ENCODE data around the gene CLEC16A.

The CLEC16A gene

GRCh38 chr16:10984509-10984908, 40.1 kb downstream of the CLEC16A start:
- POLR2A ChIA-PET (ENCODE audit: low non-redundant PET), result interaction anchor here (1.1 kb wide), 1 partner anchor 272 kb away, joined by 4 read pairs; the partner anchor contains the start of gene SOCS1

GRCh38 chr16:10987361-10988163, 43.2 kb downstream of the CLEC16A start:
- CTCF ChIA-PET, result interaction anchor here (0.6 to 0.9 kb wide), 2 partner anchors 17 to 134 kb away, joined by 4 read pairs; no protein-coding TSS in a partner anchor
- POLR2A ChIA-PET (ENCODE audit: low non-redundant PET), result no interaction called here
- H3K27ac ChIP-seq, result no peak overlapping the region
- no peak for DNase-seq (ENCODE audit: low spot score)
- no peak for TF ChIP-seq CTCF (conservative IDR thresholded peaks at IDR 0.05; ENCODE audit: low read depth)

More at GRCh38 chr16:10984509-10984908, 40.1 kb downstream of the CLEC16A start:
- no peak for DNase-seq (ENCODE audit: low spot score)
- CTCF ChIA-PET, result interaction anchor here (0.6 to 0.8 kb wide), 4 partner anchors 13 to 403 kb away, joined by 3 read pairs; no protein-coding TSS in a partner anchor
- TF ChIP-seq CTCF (conservative IDR thresholded peaks at IDR 0.05; ENCODE audit: low read depth), result no peak
- no peak overlapping the region for H3K27ac ChIP-seq

GRCh38 chr16:10988164-10988803, 43.9 kb downstream of the CLEC16A start:
- H3K27ac ChIP-seq, result no peak overlapping the region
- CTCF ChIA-PET, result no interaction called here
- POLR2A ChIA-PET (ENCODE audit: low non-redundant PET), result no interaction called here
- TF ChIP-seq CTCF (conservative IDR thresholded peaks at IDR 0.05; ENCODE audit: low read depth), result no peak
- DNase-seq (ENCODE audit: low spot score), result no peak

- CTCF ChIA-PET, result interaction anchor here (0.5 to 0.6 kb wide), 2 partner anchors 229 to 269 kb away, joined by 3 to 4 read pairs; no protein-coding TSS in a partner anchor
- no peak for TF ChIP-seq CTCF (conservative IDR thresholded peaks at IDR 0.05; ENCODE audit: low read depth)
- no peak for DNase-seq (ENCODE audit: low spot score)
- no peak overlapping the region for H3K27ac ChIP-seq
- POLR2A ChIA-PET (ENCODE audit: low non-redundant PET), result no interaction called here
These were observed 44.5 kb downstream of the CLEC16A start for GRCh38 chr16:10988879-10989278.

GRCh38 chr16:10989559-10989958, 45.2 kb downstream of the CLEC16A start:
- POLR2A ChIA-PET (ENCODE audit: low non-redundant PET), result no interaction called here

More at GRCh38 chr16:10989559-10989958, 45.2 kb downstream of the CLEC16A start:
- H3K27ac ChIP-seq, result no peak overlapping the region
- DNase-seq (ENCODE audit: low spot score), result no peak
- CTCF ChIA-PET, result interaction anchor here (0.5 to 0.6 kb wide), 2 partner anchors 228 to 268 kb away, joined by 3 to 4 read pairs; no protein-coding TSS in a partner anchor
- no peak for TF ChIP-seq CTCF (conservative IDR thresholded peaks at IDR 0.05; ENCODE audit: low read depth)

All from RWPE1 (cell line).